Measurements from ENCODE around the gene BEX4. TPM values are rescaled to one million over a fixed set of nuclear protein-coding genes. Genes with fewer than 3 reads are reported as not detected.
A peak's percentile ranks its signal among the peaks of the same experiment; 100 is the strongest.

Gene BEX4
- polyA plus RNA-seq, 3 donors: 17.6 to 33.5 (median 28.6) TPM

DNA sequence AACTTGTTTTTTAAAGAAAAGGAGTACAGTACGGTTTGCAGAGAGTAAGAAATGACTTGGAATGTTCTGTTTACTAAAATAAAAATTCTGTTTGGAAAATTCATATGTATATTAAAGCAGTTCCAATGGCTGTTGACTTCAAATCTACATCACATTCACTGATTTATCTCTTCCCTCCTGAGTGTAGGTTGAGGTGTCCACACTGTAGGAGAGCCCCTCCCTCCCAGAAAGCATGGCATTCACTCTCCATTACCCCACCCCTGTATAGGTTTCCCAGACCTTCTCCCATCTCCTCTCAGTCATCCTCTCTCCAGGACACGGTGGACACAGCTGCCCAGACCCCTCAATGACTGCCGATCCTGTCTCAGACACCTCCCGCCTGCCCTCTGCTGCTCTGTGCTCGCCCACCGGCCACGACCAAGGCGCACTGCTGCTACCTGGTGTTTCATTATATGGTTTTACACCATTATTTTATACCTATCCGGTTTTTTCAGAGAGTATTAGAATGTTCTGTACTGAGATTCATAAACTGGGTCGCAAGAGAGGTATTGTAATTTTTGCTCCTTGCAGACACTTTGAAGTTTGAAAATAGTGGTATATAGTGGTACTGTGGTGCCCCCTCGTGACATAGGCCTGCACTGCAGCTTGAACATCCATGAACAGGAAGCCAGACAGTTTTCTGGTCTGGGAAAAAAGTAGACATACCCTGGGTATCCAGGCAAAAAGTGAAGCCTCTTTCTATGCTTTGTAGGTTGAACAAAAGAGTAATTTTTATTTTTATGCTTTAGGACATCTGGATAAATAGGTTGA is 38.8 kb upstream of the BEX4 start:
- peaks cover 0 to 3% (median 0%) of the 10 kb centered on the region in 7 donors for H3K9me3 Mint-ChIP-seq
- H3K4me1 ChIP-seq (ENCODE audit: control insufficient read depth in 1 of 2, insufficient read depth in 2 of 2, low read length in 2 of 2): no peaks in the 10 kb centered on the region
- DNase-seq: peak; percentile 12 to 31 (median 25)
- H3K27me3 Mint-ChIP-seq (ENCODE audit: low read depth in 3 of 3): peaks cover 0 to 12% (median 2%) of the 10 kb centered on the region in 3 donors
- no peak overlapping the region for H3K4me3 ChIP-seq (replicated peaks in 1 of 3; ENCODE audit: low read depth in 2 of 3, low read length in 3 of 3)
- H3K9me3 ChIP-seq (replicated peaks in 1 of 2; ENCODE audit: control insufficient read depth in 1 of 2, insufficient read depth in 1 of 2, low read length in 2 of 2): no peaks in the 10 kb centered on the region
- H3K27ac Mint-ChIP-seq: no peak overlapping the region
- peaks cover 4% of the 10 kb centered on the region for H3K4me1 Mint-ChIP-seq
- intact Hi-C loops (cut with micrococcal nuclease): loop anchor here in 1 of 2 donors (5.0 kb wide), 1 partner anchor 224 kb away; no protein-coding TSS in a partner anchor
- no peak overlapping the region for H3K9ac ChIP-seq (ENCODE audit: insufficient read depth, low read length, poor library complexity, severe bottlenecking)
- no peaks in the 10 kb centered on the region for H3K36me3 ChIP-seq (replicated peaks in 1 of 2; ENCODE audit: control insufficient read depth in 1 of 2, insufficient read depth in 2 of 2, low read length in 2 of 2)
- WGBS (ENCODE audit: insufficient coverage): 7% methylated on average over 3 of the region's 11 CpGs
- peak overlapping the region in 1 of 2 donors; percentile 71 for H3K4me3 Mint-ChIP-seq
- no peaks in the 10 kb centered on the region for H3K79me2 ChIP-seq (ENCODE audit: insufficient read depth, low read length)
- no peak overlapping the region for H3K27ac ChIP-seq (ENCODE audit: low read depth in 1 of 2, low read length in 2 of 2)
- no peaks in the 10 kb centered on the region for H3K36me3 Mint-ChIP-seq
- H4K20me1 ChIP-seq (ENCODE audit: insufficient read depth, low read length): no peaks in the 10 kb centered on the region
- no peak overlapping the region for H2AFZ ChIP-seq (ENCODE audit: insufficient read depth, low read depth, low read length, poor library complexity, severe bottlenecking)
- TF ChIP-seq, protein P1, sequence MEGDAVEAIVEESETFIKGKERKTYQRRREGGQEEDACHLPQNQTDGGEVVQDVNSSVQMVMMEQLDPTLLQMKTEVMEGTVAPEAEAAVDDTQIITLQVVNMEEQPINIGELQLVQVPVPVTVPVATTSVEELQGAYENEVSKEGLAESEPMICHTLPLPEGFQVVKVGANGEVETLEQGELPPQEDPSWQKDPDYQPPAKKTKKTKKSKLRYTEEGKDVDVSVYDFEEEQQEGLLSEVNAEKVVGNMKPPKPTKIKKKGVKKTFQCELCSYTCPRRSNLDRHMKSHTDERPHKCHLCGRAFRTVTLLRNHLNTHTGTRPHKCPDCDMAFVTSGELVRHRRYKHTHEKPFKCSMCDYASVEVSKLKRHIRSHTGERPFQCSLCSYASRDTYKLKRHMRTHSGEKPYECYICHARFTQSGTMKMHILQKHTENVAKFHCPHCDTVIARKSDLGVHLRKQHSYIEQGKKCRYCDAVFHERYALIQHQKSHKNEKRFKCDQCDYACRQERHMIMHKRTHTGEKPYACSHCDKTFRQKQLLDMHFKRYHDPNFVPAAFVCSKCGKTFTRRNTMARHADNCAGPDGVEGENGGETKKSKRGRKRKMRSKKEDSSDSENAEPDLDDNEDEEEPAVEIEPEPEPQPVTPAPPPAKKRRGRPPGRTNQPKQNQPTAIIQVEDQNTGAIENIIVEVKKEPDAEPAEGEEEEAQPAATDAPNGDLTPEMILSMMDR (IDR thresholded peaks at IDR 0.05): peak; percentile 65
- peaks cover 0 to 2% of the 10 kb centered on the region in 2 donors for H3K27me3 ChIP-seq (ENCODE audit: control insufficient read depth in 2 of 2, insufficient read depth in 2 of 2, low read length in 2 of 2)
- no peak overlapping the region for H3K4me2 ChIP-seq (replicated peaks; ENCODE audit: extremely low read depth, low read length, poor library complexity, severe bottlenecking)

DNA sequence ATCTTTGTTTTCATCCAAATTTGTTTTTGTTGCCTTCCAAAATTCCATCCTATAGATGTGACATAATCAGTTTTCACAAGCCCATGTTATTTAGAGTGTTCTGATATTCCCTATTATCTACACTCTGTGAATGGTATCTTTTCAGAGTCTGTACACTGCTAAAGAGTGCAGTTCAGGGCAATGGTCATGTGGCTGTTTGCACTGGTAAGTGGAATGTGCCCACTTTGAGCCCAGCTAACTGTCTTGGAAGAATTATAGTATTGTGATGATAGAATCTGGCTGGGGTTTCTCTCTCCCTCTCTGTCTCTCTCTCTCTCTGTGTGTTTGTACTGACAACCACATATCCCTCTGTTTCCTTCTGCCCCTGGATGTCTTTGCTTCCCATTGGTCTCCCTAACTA is 37.4 kb upstream of the BEX4 start:
- H3K9me3 ChIP-seq (replicated peaks in 1 of 2; ENCODE audit: control insufficient read depth in 1 of 2, insufficient read depth in 1 of 2, low read length in 2 of 2): no peaks in the 10 kb centered on the region
- TF ChIP-seq, protein P1 (IDR thresholded peaks at IDR 0.05): no peak

More for the DNA sequence above, 37.4 kb upstream of the BEX4 start:
- Histone ChIP-seq H3K36me3 (replicated peaks in 1 of 2; ENCODE audit: control insufficient read depth in 1 of 2, insufficient read depth in 2 of 2, low read length in 2 of 2) (no peaks in the 10 kb centered on the region), H3K4me2 (replicated peaks; ENCODE audit: extremely low read depth, low read length, poor library complexity, severe bottlenecking) (no peak overlapping the region), H4K20me1 (ENCODE audit: insufficient read depth, low read length) (no peaks in the 10 kb centered on the region), H2AFZ (ENCODE audit: insufficient read depth, low read depth, low read length, poor library complexity, severe bottlenecking) (no peak overlapping the region), H3K4me1 (ENCODE audit: control insufficient read depth in 1 of 2, insufficient read depth in 2 of 2, low read length in 2 of 2) (no peaks in the 10 kb centered on the region), H3K9ac (ENCODE audit: insufficient read depth, low read length, poor library complexity, severe bottlenecking) (no peak overlapping the region), H3K27ac (ENCODE audit: low read depth in 1 of 2, low read length in 2 of 2) (no peak overlapping the region), H3K4me3 (replicated peaks in 1 of 3; ENCODE audit: low read depth in 2 of 3, low read length in 3 of 3) (no peak overlapping the region), H3K79me2 (ENCODE audit: insufficient read depth, low read length) (no peaks in the 10 kb centered on the region), H3K27me3 (ENCODE audit: control insufficient read depth in 2 of 2, insufficient read depth in 2 of 2, low read length in 2 of 2) (peaks cover 0 to 2% of the 10 kb centered on the region in 2 donors)
- Mint-ChIP-seq H3K27me3 (ENCODE audit: low read depth in 3 of 3) (peaks cover 0 to 12% (median 2%) of the 10 kb centered on the region in 3 donors), H3K36me3 (no peaks in the 10 kb centered on the region), H3K27ac (no peak overlapping the region), H3K4me1 (peaks cover 4% of the 10 kb centered on the region), H3K9me3 (peaks cover 0 to 3% (median 0%) of the 10 kb centered on the region in 7 donors), H3K4me3 (no peak overlapping the region)
- intact Hi-C loops (cut with micrococcal nuclease): loop anchor here in 1 of 2 donors (5.0 kb wide), 1 partner anchor 225 kb away; no protein-coding TSS in a partner anchor
- no peak for DNase-seq

Data from CD14-positive monocyte (primary cell).